Left lung (tissue), 14 donors: ENCODE results near the gene KSR2. TPM values are rescaled to one million over a fixed set of nuclear protein-coding genes. Genes with fewer than 3 reads are reported as not detected.

ENCODE experiments used
- ATAC-seq: fragments of 200-7000 bp; cut with Tn5 transposase; one replicate; pipeline ENCODE4 v1.9.1; 2020; ENCODE audit warnings: moderate library complexity
- DNase-seq, 4 donors: peaks; one replicate each; pipeline ENCODE4 v3.0.0-alpha.2; 2013 to 2020
- H3K27ac ChIP-seq, 2 donors: fragments of 200-600 bp; sonication (generic) in 1 of 2; one replicate each; pipeline versions ENCODE4 v1.5.0 to v1.8.0; 2020 to 2021
- H3K27me3 ChIP-seq, 2 donors: fragments of 200-600 bp; sonication (generic) in 1 of 2; one replicate each; pipeline versions ENCODE4 v1.5.0 to v1.8.0; 2020 to 2021
- H3K36me3 ChIP-seq, 2 donors: fragments of 200-600 bp; sonication (generic) in 1 of 2; one replicate each; pipeline versions ENCODE4 v1.5.0 to v1.8.0; 2020 to 2021
- H3K4me1 ChIP-seq, 2 donors: fragments of 200-600 bp; one replicate each; pipeline ENCODE4 v1.8.0; 2021
- H3K4me3 ChIP-seq, 2 donors: fragments of 200-600 bp; sonication (generic) in 1 of 2; one replicate each; pipeline versions ENCODE4 v1.5.0 to v1.8.0; 2020 to 2021; ENCODE audit warnings: mild to moderate bottlenecking in 1 of 2
- H3K9me3 ChIP-seq, 2 donors: fragments of 200-600 bp; sonication (generic) in 1 of 2; one replicate each; pipeline versions ENCODE4 v1.5.0 to v1.8.0; 2020 to 2021
- CTCF ChIP-seq, 2 donors: fragments of 200-600 bp; sonication (generic) in 1 of 2; IDR thresholded peaks; one replicate each; pipeline versions ENCODE4 v1.5.0 to v1.8.0; 2021; ENCODE audit warnings: antibody characterized with exemption in 2 of 2
- intact Hi-C, 2 donors: fragments of 100-400 bp; cut with DNase I; formaldehyde crosslinking; loops; one replicate each; pipeline versions ENCODE4 v1.11.2 to v1.14.2; 2022
- long read RNA-seq, 12 donors: library from polyadenylated mRNA in 2 of 12; unstranded in 2 of 12; transcript quantifications; one replicate each; pipeline ENCODE4 v2.0.0 and lab custom pipeline, GENCODE V29; 2019 to 2026
- polyA plus RNA-seq, 6 donors: library from polyadenylated mRNA; unstranded; fragments of 120-200 nt; gene quantifications; one replicate each; pipeline ENCODE4 v1.2.1, GENCODE V29; 2013; ENCODE audit not compliant: insufficient read length in 6 of 6
- total RNA-seq, 2 donors: library from RNA; stranded (reverse); fragmentation: NEBNext Ultra II Directional; extraction: Animal tissue kit (Norgen Biotek cat#: 25700); gene quantifications; one replicate each; pipeline ENCODE4 v1.2.1, GENCODE V29; 2021
- donor health status: DM: no; HTN: yes; CAD: no.
- donor health status: DM: no; HTN: no; CAD: no.

KSR2 gene
- total RNA-seq (1 to 10 TPM; 1.0 to 1.4 TPM), polyA plus RNA-seq (under 1 TPM; 0.28 to 0.49 (median 0.38) TPM)
- long read RNA-seq, donor 1 = 0 reads
- long read RNA-seq, donor 2, partial matches to known transcripts = 0 of 13 reads
- long read RNA-seq, donor 2, other reads (novel, unspliced or antisense) = 13 of 13 reads
- long read RNA-seq, donor 3 = 0 reads
- long read RNA-seq, donor 4, partial matches to known transcripts = 0 of 2 reads
- long read RNA-seq, donor 4, other reads (novel, unspliced or antisense) = 2 of 2 reads
- long read RNA-seq, donor 5 = 0 reads
- long read RNA-seq, donor 6 = 0 reads
- long read RNA-seq, donor 7 = 0 reads
- long read RNA-seq, donor 8 = 0 reads
- long read RNA-seq, donor 9 = 0 reads
- long read RNA-seq, donor 10 = 0 reads
- long read RNA-seq, donor 11 = 0 reads
- long read RNA-seq, donor 12 = 0 reads

- H3K4me1 ChIP-seq = no peaks in the 10 kb centered on the region
- no peak for TF ChIP-seq CTCF (IDR thresholded peaks at IDR 0.05)
- H3K36me3 ChIP-seq = no peaks in the 10 kb centered on the region
- peaks cover 0 to 12% of the 10 kb centered on the region in 2 donors for H3K9me3 ChIP-seq
- intact Hi-C loops = no loop called here
- DNase-seq = peak; percentile 34 to 90 (median 78)
- H3K27ac ChIP-seq = peak within 1 kb of the TSS; percentile 65 to 70
- H3K27me3 ChIP-seq = peaks cover 0 to 68% of the 10 kb centered on the region in 2 donors
- H3K4me3 ChIP-seq = peak within 1 kb of the TSS; percentile 22 to 39
- ATAC-seq = peak; percentile 94
These were observed at the start of gene KSR2 for GRCh38 chr12:117968826-117969659. TSS of gene KSR2 (minus strand) at chr12:117968990. CDS start at chr12:117968255, 735 bp downstream.

- no peak for TF ChIP-seq CTCF (IDR thresholded peaks at IDR 0.05)
- intact Hi-C loops = no loop called here
These were observed 49.1 kb upstream of the KSR2 start for GRCh38 chr12:118017926-118018325.

GRCh38 chr12:118016424-118017264 is 47.9 kb upstream of the KSR2 start, which contains the start of gene RFC5:
TSS of gene RFC5 (plus strand) at chr12:118016703. CDS start at chr12:118016828, 125 bp downstream.
- H3K27ac ChIP-seq = peak within 1 kb of the TSS in 1 of 2 donors; percentile 50
- peaks cover 5 to 16% of the 10 kb centered on the region in 2 donors for H3K4me1 ChIP-seq
- DNase-seq (peak; percentile 97 to 99 (median 98)), ATAC-seq (peak; percentile 100)
- H3K36me3 ChIP-seq = peaks cover 0 to 26% of the 10 kb centered on the region in 2 donors
- no peak for TF ChIP-seq CTCF (IDR thresholded peaks at IDR 0.05)
- no peaks in the 10 kb centered on the region for H3K9me3 ChIP-seq
- intact Hi-C loops = no loop called here
- H3K4me3 ChIP-seq = peak within 1 kb of the TSS; percentile 86 to 99
- no peaks in the 10 kb centered on the region for H3K27me3 ChIP-seq

More at GRCh38 chr12:118017926-118018325, 49.1 kb upstream of the KSR2 start:
- H3K4me1 ChIP-seq = peaks cover 5 to 16% of the 10 kb centered on the region in 2 donors
- no peaks in the 10 kb centered on the region for H3K9me3 ChIP-seq
- peaks cover 0 to 39% of the 10 kb centered on the region in 2 donors for H3K36me3 ChIP-seq
- H3K27me3 ChIP-seq = no peaks in the 10 kb centered on the region
- no peak for ATAC-seq
- H3K27ac ChIP-seq = no peak overlapping the region
- H3K4me3 ChIP-seq = no peak overlapping the region
- DNase-seq = no peak

GRCh38 chr12:118015944-118016343 is 47.2 kb upstream of the KSR2 start:
- ATAC-seq (no peak), DNase-seq (no peak)
- Histone ChIP-seq H3K9me3 (no peaks in the 10 kb centered on the region), H3K36me3 (peaks cover 0 to 19% of the 10 kb centered on the region in 2 donors), H3K27me3 (no peaks in the 10 kb centered on the region), H3K4me3 (peak overlapping the region; percentile 86 to 99), H3K4me1 (peaks cover 5 to 16% of the 10 kb centered on the region in 2 donors), H3K27ac (no peak overlapping the region)
- intact Hi-C loops = no loop called here
- TF ChIP-seq CTCF (IDR thresholded peaks at IDR 0.05) = no peak
